Transverse colon (tissue), 4 donors: ENCODE results near the gene MX2. TPM values are rescaled to one million over a fixed set of nuclear protein-coding genes. Genes with fewer than 3 reads are reported as not detected.

Source experiments
- DNase-seq: peaks from one replicate; pipeline ENCODE4 v3.0.0-alpha.2; 2019
- H3K27ac ChIP-seq, 4 donors: fragments of 200-600 bp; sonication (generic); 2 replicates each; pipeline ENCODE4 v1.5.1; 2016 to 2018; ENCODE audit warnings: inconsistent platforms in 4 of 4
- H3K27me3 ChIP-seq: fragments of 200-600 bp; sonication (generic); 2 replicates; pipeline ENCODE4 v1.5.1; 2017; ENCODE audit warnings: inconsistent platforms
- H3K36me3 ChIP-seq, 4 donors: fragments of 200-600 bp; sonication (generic); 2 replicates each; pipeline ENCODE4 v1.5.1; 2017 to 2019; ENCODE audit warnings: inconsistent platforms in 4 of 4
- H3K4me1 ChIP-seq, 4 donors: fragments of 200-600 bp; sonication (generic); 2 replicates each; pipeline ENCODE4 v1.5.1; 2017 to 2020; ENCODE audit warnings: inconsistent platforms in 4 of 4
- H3K4me3 ChIP-seq, 4 donors: fragments of 200-600 bp; sonication (generic); 1 replicate in 1 of 4; 2 replicates in 3 of 4; pipeline versions ENCODE4 v1.5.1 to v1.6.1; 2017 to 2019; ENCODE audit warnings: inconsistent platforms in 4 of 4
- H3K9me3 ChIP-seq, 2 donors: fragments of 200-600 bp; sonication (generic); 2 replicates each; pipeline ENCODE4 v1.5.1; 2017 to 2019; ENCODE audit warnings: inconsistent platforms in 2 of 2
- EP300 ChIP-seq: sonication (generic); formaldehyde crosslinking; IDR thresholded peaks from one replicate; pipeline ENCODE4 v1.6.1; 2017; ENCODE audit warnings: antibody characterized with exemption, low read depth
- POLR2A ChIP-seq: fragments of 450-650 bp; IDR thresholded peaks from one replicate; pipeline ENCODE4 v1.6.1; 2016; ENCODE audit warnings: antibody characterized with exemption, mild to moderate bottlenecking, moderate library complexity
- POLR2AphosphoS5 ChIP-seq, 3 donors: sonication (generic); formaldehyde crosslinking; IDR thresholded peaks; one replicate each; pipeline ENCODE4 v1.6.1; 2016; ENCODE audit warnings: antibody characterized with exemption in 3 of 3
- WGBS, 2 donors: methylation state at CpG; one replicate each; pipeline ENCODE4 v1.1.5; 2018; ENCODE audit warnings: low coverage in 1 of 2; 5-methylcytosine and 5-hydroxymethylcytosine counted together
- in situ Hi-C, 4 donors: fragments of 200-750 bp; cut with MboI; loops; one replicate each; pipeline versions ENCODE4 v1.15.0 to v1.15.1; 2017; ENCODE audit warnings: low sequenced_read_pairs in 3 of 4, low pct_ligation_motif_present in 1 of 4, low pct_unique_long_range_greater_than_20kb in 1 of 4
- intact Hi-C: fragments of 100-400 bp; cut with DNase I; formaldehyde crosslinking; loops from one replicate; pipeline ENCODE4 v1.15.1; 2023; ENCODE audit warnings: low total_unique reads
- total RNA-seq, 4 donors: library from RNA; depleted of rRNA; stranded (reverse); fragments of >200 nt; gene quantifications; one replicate each; pipeline ENCODE4 v1.1.0, GENCODE V29; 2016
- TF ChIP-seq, protein P1 (sequence below), 5 experiments: fragments of 200-600 bp in 3 of 5; fragments of 450-650 bp in 2 of 5; sonication (generic) in 3 of 5; IDR thresholded peaks; 1 replicate in 2 of 5; 2 replicates in 3 of 5; pipeline ENCODE4 v1.5.1; 2016 to 2017; ENCODE audit warnings: antibody characterized with exemption in 5 of 5, inconsistent platforms in 3 of 5, mild to moderate bottlenecking in 2 of 5, moderate library complexity in 1 of 5

The MX2 gene
- total RNA-seq, 4 donors from 2014 or later = 3.4 to 16.9 (median 4.1) TPM

GRCh38 chr21:41373763-41374162 is 11.9 kb downstream of the MX2 start:
- Histone ChIP-seq H3K36me3 (no peaks in the 10 kb centered on the region), H3K4me3 (no peak overlapping the region), H3K4me1 (peaks cover 0 to 6% (median 0%) of the 10 kb centered on the region in 4 donors), H3K27me3 (no peaks in the 10 kb centered on the region), H3K27ac (no peak overlapping the region), H3K9me3 (no peaks in the 10 kb centered on the region)
- WGBS, 2 donors = 83 to 93% methylated on average over 5 to 8 of the region's 8 CpGs
- in situ Hi-C loops = no loop called here
- DNase-seq = no peak
- intact Hi-C loops = no loop called here
- TF ChIP-seq EP300 = no peak
- TF ChIP-seq POLR2A = no peak
- TF ChIP-seq, protein P1, sequence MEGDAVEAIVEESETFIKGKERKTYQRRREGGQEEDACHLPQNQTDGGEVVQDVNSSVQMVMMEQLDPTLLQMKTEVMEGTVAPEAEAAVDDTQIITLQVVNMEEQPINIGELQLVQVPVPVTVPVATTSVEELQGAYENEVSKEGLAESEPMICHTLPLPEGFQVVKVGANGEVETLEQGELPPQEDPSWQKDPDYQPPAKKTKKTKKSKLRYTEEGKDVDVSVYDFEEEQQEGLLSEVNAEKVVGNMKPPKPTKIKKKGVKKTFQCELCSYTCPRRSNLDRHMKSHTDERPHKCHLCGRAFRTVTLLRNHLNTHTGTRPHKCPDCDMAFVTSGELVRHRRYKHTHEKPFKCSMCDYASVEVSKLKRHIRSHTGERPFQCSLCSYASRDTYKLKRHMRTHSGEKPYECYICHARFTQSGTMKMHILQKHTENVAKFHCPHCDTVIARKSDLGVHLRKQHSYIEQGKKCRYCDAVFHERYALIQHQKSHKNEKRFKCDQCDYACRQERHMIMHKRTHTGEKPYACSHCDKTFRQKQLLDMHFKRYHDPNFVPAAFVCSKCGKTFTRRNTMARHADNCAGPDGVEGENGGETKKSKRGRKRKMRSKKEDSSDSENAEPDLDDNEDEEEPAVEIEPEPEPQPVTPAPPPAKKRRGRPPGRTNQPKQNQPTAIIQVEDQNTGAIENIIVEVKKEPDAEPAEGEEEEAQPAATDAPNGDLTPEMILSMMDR (IDR thresholded peaks at IDR 0.05) = no peak
- no peak for TF ChIP-seq POLR2AphosphoS5 (IDR thresholded peaks at IDR 0.05)

GRCh38 chr21:41374177-41374712 is 12.4 kb downstream of the MX2 start:
- WGBS, 2 donors = 95% methylated on average over 14 of the region's 14 CpGs; no CpG with 5 or more reads in 1 of the 2 donors
- in situ Hi-C loops = no loop called here
- H3K4me3 ChIP-seq = no peak overlapping the region
- TF ChIP-seq, protein P1 (IDR thresholded peaks at IDR 0.05) = no peak
- TF ChIP-seq POLR2A (no peak), POLR2AphosphoS5 (IDR thresholded peaks at IDR 0.05) (no peak), EP300 (no peak)
- no peaks in the 10 kb centered on the region for H3K9me3 ChIP-seq
- no peak for DNase-seq
- intact Hi-C loops = no loop called here
- H3K27me3 ChIP-seq = no peaks in the 10 kb centered on the region
- no peaks in the 10 kb centered on the region for H3K36me3 ChIP-seq
- peaks cover 0 to 4% (median 0%) of the 10 kb centered on the region in 4 donors for H3K4me1 ChIP-seq
- no peak overlapping the region for H3K27ac ChIP-seq

DNA sequence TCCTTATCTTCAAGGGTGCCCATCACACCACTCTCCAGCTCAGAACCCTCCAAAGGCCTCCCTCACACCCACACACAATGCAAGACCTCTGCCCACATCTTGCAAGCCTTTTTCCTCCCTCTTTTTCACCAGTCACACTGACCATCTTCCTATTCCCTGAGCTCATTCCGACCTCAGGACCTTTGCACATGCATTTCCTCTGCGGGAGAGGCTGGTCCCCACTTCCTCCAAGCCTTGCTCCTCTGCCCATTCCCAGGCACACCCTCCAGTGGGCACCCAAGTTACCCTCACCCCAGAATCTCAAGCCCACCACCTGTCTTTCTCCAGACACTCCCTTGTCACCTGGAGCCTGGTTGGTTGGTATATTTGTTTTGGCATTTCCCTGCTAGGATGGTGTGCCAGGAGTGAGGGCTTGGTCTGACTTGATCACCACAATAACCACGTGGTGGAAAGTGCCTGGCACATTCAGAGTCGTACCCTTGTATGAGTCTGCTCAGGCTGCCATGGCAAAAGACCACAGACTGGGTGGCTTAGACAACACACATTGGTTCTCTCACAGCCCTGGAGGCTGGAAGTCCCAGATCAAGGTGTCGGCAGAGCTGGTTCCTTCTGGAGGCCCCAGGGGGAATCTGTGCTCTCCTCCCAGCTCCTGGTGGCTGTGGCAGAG is 13.2 kb downstream of the MX2 start:
- TF ChIP-seq EP300 (no peak), POLR2AphosphoS5 (IDR thresholded peaks at IDR 0.05) (no peak), POLR2A (no peak)
- TF ChIP-seq, protein P1 (IDR thresholded peaks at IDR 0.05) = no peak
- intact Hi-C loops (no loop called here), in situ Hi-C loops (no loop called here)
- no peak overlapping the region for H3K4me3 ChIP-seq
- no peaks in the 10 kb centered on the region for H3K36me3 ChIP-seq
- H3K4me1 ChIP-seq = no peaks in the 10 kb centered on the region
- no peak overlapping the region for H3K27ac ChIP-seq
- 74% methylated on average over 4 of the region's 5 CpGs; no CpG with 5 or more reads in 1 of the 2 donors for WGBS, 2 donors
- no peaks in the 10 kb centered on the region for H3K27me3 ChIP-seq
- no peaks in the 10 kb centered on the region for H3K9me3 ChIP-seq
- DNase-seq = no peak

DNA sequence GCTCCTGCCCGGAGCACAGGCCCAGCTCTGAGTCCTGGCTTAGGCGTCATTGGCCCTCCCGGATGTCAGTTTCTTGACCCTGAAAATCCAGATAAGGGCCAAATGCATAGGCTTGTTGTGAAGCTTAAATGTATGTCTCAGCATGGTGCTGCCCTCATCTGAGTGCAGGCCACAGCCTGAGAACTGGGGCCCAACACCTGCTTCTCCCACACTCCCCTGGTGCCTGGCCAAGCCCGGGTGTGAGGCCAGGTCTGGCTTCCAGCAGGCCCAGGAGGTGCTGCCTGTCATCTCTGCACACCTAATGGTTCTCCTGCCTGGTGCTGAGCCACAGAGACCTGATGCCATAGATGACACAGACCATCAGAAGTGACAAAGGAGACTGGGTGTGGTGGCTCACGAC is 14.0 kb downstream of the MX2 start:
- in situ Hi-C loops (no loop called here), intact Hi-C loops (no loop called here)
- no peaks in the 10 kb centered on the region for H3K9me3 ChIP-seq
- H3K4me3 ChIP-seq = no peak overlapping the region
- no peak for DNase-seq
- no peaks in the 10 kb centered on the region for H3K36me3 ChIP-seq
- WGBS, 2 donors = 89% methylated on average over 5 of the region's 5 CpGs; no CpG with 5 or more reads in 1 of the 2 donors
- H3K27ac ChIP-seq = no peak overlapping the region
- no peaks in the 10 kb centered on the region for H3K4me1 ChIP-seq
- TF ChIP-seq, protein P1 (IDR thresholded peaks at IDR 0.05) = no peak
- TF ChIP-seq EP300 (no peak), POLR2A (no peak), POLR2AphosphoS5 (IDR thresholded peaks at IDR 0.05) (no peak)
- no peaks in the 10 kb centered on the region for H3K27me3 ChIP-seq
